Measurements from ENCODE around the gene SH3D19. TPM values are rescaled to one million over a fixed set of nuclear protein-coding genes. Genes with fewer than 3 reads are reported as not detected.
"Not testable (repeated sequence)": the region's sequence is repeated elsewhere in the genome, so short reads cannot be mapped to it uniquely, and the experiment has no call there.

Gene SH3D19
- total RNA-seq, 2 experiments from 2014 or later, result not detected

- H4K20me1 ChIP-seq (ENCODE audit: insufficient read depth, low read length), result no peaks in the 10 kb centered on the region
- TF ChIP-seq EZH2phosphoT487 (IDR thresholded peaks at IDR 0.05; ENCODE audit: borderline replicate concordance, low read depth, low read length), result no peak
- TF ChIP-seq CTCF (conservative IDR thresholded peaks at IDR 0.05; ENCODE audit: low read length), result no peak
- POLR2A ChIA-PET, result interaction anchor here (0.6 to 0.7 kb wide), 3 partner anchors 8 to 542 kb away, joined by 3 to 4 read pairs (median 4); no protein-coding TSS in a partner anchor
- H3K79me2 ChIP-seq (ENCODE audit: insufficient read depth, low read depth, low read length), result no peaks in the 10 kb centered on the region
- H3K27ac ChIP-seq (ENCODE audit: low read depth, low read length, poor library complexity, severe bottlenecking), result no peak overlapping the region
- CTCF ChIA-PET (ENCODE audit: unreplicated experiment), result no interaction called here
- no peaks in the 10 kb centered on the region for H3K9me2 ChIP-seq (ENCODE audit: insufficient read depth, low read length)
- H3K4me2 ChIP-seq (ENCODE audit: low read length), result no peak overlapping the region
- no peaks in the 10 kb centered on the region for H3K9me3 ChIP-seq (ENCODE audit: low read length)
- H2AFZ ChIP-seq (ENCODE audit: low read length), result no peak overlapping the region
- no TSS peak for BruUV-seq (replicated peaks)
- intact Hi-C loops (cut with micrococcal nuclease; ENCODE audit: unreplicated experiment), result no loop called here
- no peak overlapping the region for H3K4me3 ChIP-seq (ENCODE audit: low read depth, low read length, poor library complexity, severe bottlenecking)
- no peak for DNase-seq (ENCODE audit: low spot score)
- no peaks in the 10 kb centered on the region for H3K36me3 ChIP-seq (ENCODE audit: insufficient read depth, low read length)
- H3K4me1 ChIP-seq (ENCODE audit: insufficient read depth, low read length, poor library complexity, severe bottlenecking), result no peaks in the 10 kb centered on the region
These were observed 234.4 kb downstream of the SH3D19 start for GRCh38 chr4:151091047-151091446.

GRCh38 chr4:151087467-151087866, 237.9 kb downstream of the SH3D19 start:
- Histone ChIP-seq H4K20me1 (ENCODE audit: insufficient read depth, low read length) (no peaks in the 10 kb centered on the region), H3K27ac (ENCODE audit: low read depth, low read length, poor library complexity, severe bottlenecking) (no peak overlapping the region), H2AFZ (ENCODE audit: low read length) (no peak overlapping the region), H3K4me1 (ENCODE audit: insufficient read depth, low read length, poor library complexity, severe bottlenecking) (no peaks in the 10 kb centered on the region), H3K9me2 (ENCODE audit: insufficient read depth, low read length) (no peaks in the 10 kb centered on the region), H3K4me2 (ENCODE audit: low read length) (no peak overlapping the region), H3K36me3 (ENCODE audit: insufficient read depth, low read length) (no peaks in the 10 kb centered on the region), H3K4me3 (ENCODE audit: low read depth, low read length, poor library complexity, severe bottlenecking) (no peak overlapping the region), H3K79me2 (ENCODE audit: insufficient read depth, low read depth, low read length) (no peaks in the 10 kb centered on the region), H3K9me3 (ENCODE audit: low read length) (no peaks in the 10 kb centered on the region)
- no TSS peak for BruUV-seq (replicated peaks)
- ChIA-PET POLR2A (no interaction called here), CTCF (ENCODE audit: unreplicated experiment) (no interaction called here)
- intact Hi-C loops (cut with micrococcal nuclease; ENCODE audit: unreplicated experiment), result no loop called here
- no peak for DNase-seq (ENCODE audit: low spot score)
- no peak for TF ChIP-seq CTCF (conservative IDR thresholded peaks at IDR 0.05; ENCODE audit: low read length)
- TF ChIP-seq EZH2phosphoT487 (IDR thresholded peaks at IDR 0.05; ENCODE audit: borderline replicate concordance, low read depth, low read length), result no peak

- POLR2A ChIA-PET; DNase-seq (ENCODE audit: low spot score); H3K4me2 ChIP-seq (ENCODE audit: low read length); H3K4me1 ChIP-seq (ENCODE audit: insufficient read depth, low read length, poor library complexity, severe bottlenecking); intact Hi-C loops (cut with micrococcal nuclease; ENCODE audit: unreplicated experiment); H2AFZ ChIP-seq (ENCODE audit: low read length); H3K27ac ChIP-seq (ENCODE audit: low read depth, low read length, poor library complexity, severe bottlenecking); CTCF ChIA-PET (ENCODE audit: unreplicated experiment); H3K36me3 ChIP-seq (ENCODE audit: insufficient read depth, low read length); H3K79me2 ChIP-seq (ENCODE audit: insufficient read depth, low read depth, low read length); H3K4me3 ChIP-seq (ENCODE audit: low read depth, low read length, poor library complexity, severe bottlenecking); H3K9me3 ChIP-seq (ENCODE audit: low read length); H4K20me1 ChIP-seq (ENCODE audit: insufficient read depth, low read length); H3K9me2 ChIP-seq (ENCODE audit: insufficient read depth, low read length); BruUV-seq (replicated peaks): not testable (repeated sequence)
These were observed 247.4 kb downstream of the SH3D19 start for GRCh38 chr4:151077978-151078377.

Measured in OCI-LY7 (cell line).